Activated T-cell treated with anti-CD3 and anti-CD28 coated beads for 24 hours (primary cell): ENCODE data around the gene MOGAT3.

Source experiments
- DNase-seq: peaks from one replicate; pipeline ENCODE4 v3.0.0-alpha.2; 2020; ENCODE audit warnings: low read depth

The MOGAT3 gene

DNA sequence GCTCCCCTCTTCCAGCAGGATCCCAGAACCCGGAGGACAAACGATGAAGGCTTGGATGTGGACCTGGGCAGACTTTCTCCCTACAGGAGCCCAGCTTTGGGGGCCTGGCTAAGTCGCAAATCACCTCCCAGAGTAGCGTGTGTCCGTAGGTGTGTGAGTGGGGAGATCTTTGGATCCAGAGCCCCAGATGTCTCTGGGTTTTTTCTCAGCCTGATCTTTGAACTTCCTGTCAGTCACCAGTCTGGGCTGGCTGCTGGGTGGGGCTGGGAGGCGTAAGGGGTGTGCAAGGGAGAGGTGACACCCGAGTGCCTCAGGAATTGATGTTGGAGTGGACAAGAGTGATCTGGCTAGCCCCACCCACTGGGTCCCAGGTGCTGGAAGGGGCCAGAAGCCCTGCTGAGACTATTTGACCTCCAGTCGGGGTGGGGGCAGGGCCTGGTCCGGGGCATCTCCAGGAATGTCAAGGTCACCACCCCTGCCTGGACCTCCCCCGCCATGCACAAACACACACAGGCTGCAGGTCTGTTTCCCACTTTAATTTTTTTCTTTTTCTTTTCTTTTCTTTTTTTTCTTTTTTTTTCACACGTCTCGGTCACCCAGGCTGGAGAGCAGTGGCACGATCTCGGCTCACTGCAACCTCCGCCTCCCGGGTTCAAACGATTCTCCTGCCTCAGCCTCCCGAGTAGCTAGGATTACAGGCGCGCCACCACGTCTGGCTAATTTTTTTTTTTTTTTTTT is at the start of gene MOGAT3:
MOGAT3 (minus strand) TSS at position 175 of the 738 bp plus-strand sequence. CDS start 182 bp downstream, outside the sequence.
- DNase-seq, result no peak

DNA sequence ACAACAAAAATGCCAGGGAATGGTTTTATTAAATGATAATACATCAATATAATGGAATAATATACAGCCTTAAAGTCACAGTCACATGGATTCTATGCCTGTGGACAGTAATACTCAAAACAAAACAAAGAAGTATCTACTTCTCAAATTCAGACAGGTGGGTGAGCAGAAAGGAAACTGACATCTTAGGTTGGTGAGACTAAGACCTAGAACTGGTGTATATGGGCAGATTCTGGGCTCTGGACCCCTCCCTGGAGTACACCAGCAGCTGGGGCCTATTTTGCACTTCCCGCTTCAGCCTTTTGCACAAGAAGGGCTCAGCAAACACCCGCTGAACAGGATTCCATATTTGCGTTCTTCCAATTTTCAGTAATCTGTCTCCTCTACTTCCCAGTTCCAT is 49.5 kb upstream of the MOGAT3 start:
- no peak for DNase-seq

- no peak for DNase-seq
Measured at GRCh38 chr7:101248276-101248675, 47.4 kb upstream of the MOGAT3 start.

- no peak for DNase-seq
Measured at GRCh38 chr7:101245147-101245668, 44.4 kb upstream of the MOGAT3 start.

- peak; percentile 91 for DNase-seq
Measured at GRCh38 chr7:101244375-101245146, 43.7 kb upstream of the MOGAT3 start, which contains the start of gene FIS1. Gene FIS1, minus strand, starts transcription at chr7:101245081. Its CDS starts 77 bp downstream, at chr7:101245004.

GRCh38 chr7:101243646-101244374 is 43.0 kb upstream of the MOGAT3 start:
- no peak for DNase-seq

DNA sequence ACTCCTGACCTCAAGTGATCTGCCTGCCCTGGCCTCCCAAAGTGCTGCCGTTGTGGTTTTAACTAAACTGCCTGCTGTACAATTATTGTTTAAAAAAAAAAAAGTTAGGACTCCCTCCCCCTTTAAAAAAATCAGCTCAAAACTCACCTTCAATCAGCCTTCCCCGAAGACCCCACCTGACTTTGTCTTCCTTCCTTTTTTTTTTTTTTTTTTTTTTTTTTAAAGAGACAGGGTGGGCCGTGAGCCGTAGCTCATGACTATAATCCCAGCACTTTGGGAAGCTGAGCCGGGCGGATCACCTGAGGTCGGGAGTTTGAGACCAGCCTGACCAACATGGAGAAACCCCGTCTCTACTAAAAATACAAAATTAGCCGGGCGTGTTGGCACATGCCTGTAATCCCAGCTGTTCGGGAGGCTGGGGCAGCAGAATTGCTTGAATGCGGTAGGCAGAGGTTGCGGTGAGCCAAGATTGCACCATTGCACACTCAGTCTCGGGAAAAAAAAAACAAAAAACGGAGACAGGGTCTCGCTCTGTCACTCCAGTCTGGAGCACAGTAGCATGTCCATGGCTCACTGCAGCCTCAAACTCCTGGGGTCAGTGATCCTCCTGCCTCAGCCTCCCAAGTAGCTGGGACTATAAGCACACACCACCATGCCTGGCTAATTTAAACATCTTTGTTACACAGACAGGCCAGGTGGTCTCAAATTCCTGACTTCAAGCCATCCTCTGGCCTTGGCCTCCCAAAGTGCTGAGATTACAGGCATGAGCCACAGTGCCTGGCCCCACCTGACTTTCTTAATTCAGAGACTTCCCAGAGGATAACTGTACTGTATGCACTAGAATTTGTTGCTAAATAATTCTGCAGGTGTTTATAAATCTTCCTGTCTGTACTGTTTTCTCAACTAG is 40.9 kb upstream of the MOGAT3 start:
- DNase-seq, result no peak

DNA sequence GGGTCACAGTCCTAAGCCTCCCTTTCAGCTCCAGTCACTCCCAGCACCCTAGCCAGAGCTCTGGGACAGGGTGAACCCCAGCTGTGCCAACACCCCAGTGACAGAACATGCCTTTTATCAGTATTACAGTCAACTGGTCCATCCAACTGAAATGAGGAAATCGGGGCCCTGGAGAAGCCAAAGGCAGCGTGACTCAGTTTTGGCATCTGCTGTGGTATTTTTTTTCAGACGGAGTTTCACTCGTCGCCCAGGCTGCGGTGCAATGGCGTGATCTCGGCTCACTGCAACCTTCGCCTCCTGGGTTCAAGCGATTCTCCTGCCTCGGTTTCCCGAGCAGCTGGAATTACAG is 40.2 kb upstream of the MOGAT3 start:
- DNase-seq, result no peak

GRCh38 chr7:101240226-101241014 is 39.6 kb upstream of the MOGAT3 start:
- no peak for DNase-seq

GRCh38 chr7:101239951-101240220 is 39.0 kb upstream of the MOGAT3 start:
- no peak for DNase-seq

- DNase-seq, result no peak
Measured at GRCh38 chr7:101239191-101239950, 38.5 kb upstream of the MOGAT3 start.

GRCh38 chr7:101238226-101239182 is 37.7 kb upstream of the MOGAT3 start:
- no peak for DNase-seq

DNA sequence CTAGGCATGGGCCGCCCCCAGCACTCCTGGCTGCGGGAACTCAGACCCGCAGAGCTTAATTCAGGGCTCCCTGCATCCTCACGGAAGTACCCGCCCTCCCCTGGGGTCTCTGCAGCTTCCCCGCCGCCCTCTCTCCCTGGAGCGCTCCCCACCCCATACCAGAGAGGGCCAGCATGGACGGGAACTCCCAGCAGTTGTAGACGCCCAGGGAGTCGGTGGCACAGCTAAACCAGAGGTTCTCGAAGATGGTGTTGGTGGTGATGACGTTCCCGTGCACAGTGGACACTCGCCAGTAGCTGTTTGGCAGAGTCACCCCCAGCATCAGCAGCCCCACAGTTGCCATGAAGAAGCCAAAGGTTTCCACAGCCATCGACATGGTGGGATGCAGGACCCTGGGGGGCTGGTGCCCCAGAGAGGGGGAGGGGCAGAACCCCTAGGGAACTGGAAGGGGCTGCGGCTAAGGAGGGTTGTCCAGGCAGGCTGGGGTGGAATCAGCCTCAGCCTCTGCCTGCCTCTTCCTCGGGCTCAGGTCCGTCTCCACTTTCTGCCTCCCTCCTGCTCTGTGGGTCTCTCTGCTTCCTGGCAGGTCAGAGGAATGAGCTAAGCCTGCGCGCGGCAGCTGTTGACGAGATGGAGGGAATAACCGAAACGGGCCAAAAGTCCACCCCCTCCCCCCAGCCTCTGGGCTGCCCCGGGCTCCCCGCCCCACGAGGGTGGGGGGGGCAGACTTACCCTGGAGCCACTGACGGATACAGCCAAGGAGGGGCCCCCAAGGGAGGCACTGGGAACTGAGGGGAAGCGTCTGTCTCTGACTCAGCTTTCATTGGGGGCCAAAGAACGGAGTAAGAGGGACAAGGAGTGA is 36.6 kb upstream of the MOGAT3 start, which contains the start of gene CLDN15:
CLDN15 (minus strand) TSS at position 597 of the 862 bp plus-strand sequence; CDS start at position 376, 221 bp downstream.
- no peak for DNase-seq

GRCh38 chr7:101236292-101236835 is 35.5 kb upstream of the MOGAT3 start:
- no peak for DNase-seq

- DNase-seq, result no peak
Measured at GRCh38 chr7:101235522-101235921, 34.7 kb upstream of the MOGAT3 start.

GRCh38 chr7:101235050-101235449 is 34.2 kb upstream of the MOGAT3 start:
- DNase-seq, result no peak

DNA sequence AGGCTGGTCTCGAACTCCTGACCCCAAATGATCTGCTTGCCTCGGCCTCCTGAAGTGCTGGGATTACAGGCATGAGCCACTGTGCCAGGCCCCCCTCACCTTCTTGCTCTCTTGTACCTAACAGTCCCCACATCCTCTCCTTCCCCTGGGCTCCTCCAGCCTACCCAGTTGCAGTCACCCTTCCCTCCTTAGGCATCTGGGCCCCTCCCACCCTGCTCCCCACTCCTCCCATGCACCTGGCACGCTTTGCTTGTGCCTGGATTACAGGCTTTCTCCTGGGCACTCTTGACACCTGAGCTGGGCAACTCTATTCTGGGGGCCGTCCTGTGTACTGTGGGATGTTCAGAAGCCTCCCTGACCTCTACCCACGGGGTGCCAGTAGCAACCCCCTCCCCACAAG is 33.8 kb upstream of the MOGAT3 start:
- no peak for DNase-seq
